Liver (tissue), 9 donors: ENCODE data around the gene DIAPH2. TPM values are rescaled to one million over a fixed set of nuclear protein-coding genes. Genes with fewer than 3 reads are reported as not detected.

Experiments
- DNase-seq: peaks from one replicate; pipeline ENCODE4 v3.0.0-alpha.2; 2017; ENCODE audit warnings: low spot score
- H3K27ac ChIP-seq, 2 donors: one replicate each; pipeline ENCODE4 v1.7.0; 2013; ENCODE audit warnings: inconsistent platforms in 2 of 2, low read length in 2 of 2, control low read depth in 1 of 2, low read depth in 1 of 2, mild to moderate bottlenecking in 1 of 2
- H3K27me3 ChIP-seq, 4 donors: one replicate each; pipeline versions ENCODE4 v1.6.1 to v1.7.0; 2013; ENCODE audit warnings: low read length in 3 of 4, inconsistent platforms in 1 of 4, mild to moderate bottlenecking in 1 of 4, moderate library complexity in 1 of 4; ENCODE audit not compliant: control insufficient read depth in 4 of 4, insufficient read depth in 4 of 4
- H3K36me3 ChIP-seq, 4 donors: one replicate each; pipeline versions ENCODE4 v1.6.1 to v1.7.0; 2013; ENCODE audit warnings: low read length in 3 of 4, mild to moderate bottlenecking in 3 of 4, low read depth in 1 of 4, moderate library complexity in 1 of 4; ENCODE audit not compliant: control insufficient read depth in 4 of 4, insufficient read depth in 3 of 4
- H3K4me1 ChIP-seq, 4 donors: one replicate each; pipeline versions ENCODE4 v1.6.1 to v1.7.0; 2013; ENCODE audit warnings: low read length in 3 of 4, mild to moderate bottlenecking in 3 of 4, moderate library complexity in 1 of 4; ENCODE audit not compliant: control insufficient read depth in 4 of 4, insufficient read depth in 4 of 4
- H3K4me3 ChIP-seq, 3 donors: one replicate each; pipeline versions ENCODE4 v1.6.1 to v1.7.0; 2013; ENCODE audit warnings: low read length in 3 of 3, control low read depth in 1 of 3, low read depth in 1 of 3, mild to moderate bottlenecking in 1 of 3
- H3K9ac ChIP-seq, 2 donors: one replicate each; pipeline ENCODE4 v1.7.0; 2013; ENCODE audit warnings: low read length in 2 of 2, mild to moderate bottlenecking in 2 of 2, moderate library complexity in 2 of 2, control low read depth in 1 of 2, low read depth in 1 of 2
- H3K9me3 ChIP-seq, 4 donors: one replicate each; pipeline versions ENCODE4 v1.6.1 to v1.7.0; 2013; ENCODE audit warnings: low read length in 3 of 4; ENCODE audit not compliant: control insufficient read depth in 4 of 4
- EGR1 ChIP-seq, 2 donors: IDR thresholded peaks; 2 replicates each; pipeline ENCODE4 v1.6.1; 2016 to 2018; ENCODE audit warnings: antibody characterized with exemption in 2 of 2, low read depth in 2 of 2
- FOXA1 ChIP-seq: IDR thresholded peaks from 2 replicates; pipeline ENCODE4 v1.6.1; 2016; ENCODE audit warnings: antibody characterized with exemption
- FOXA2 ChIP-seq: IDR thresholded peaks from 2 replicates; pipeline ENCODE4 v1.6.1; 2016; ENCODE audit warnings: antibody characterized with exemption
- HNF4A ChIP-seq, 2 donors: conservative IDR thresholded peaks; 2 replicates each; pipeline ENCODE4 v1.6.1; 2016; ENCODE audit warnings: antibody characterized with exemption in 2 of 2, mild to moderate bottlenecking in 2 of 2
- JUND ChIP-seq, 2 donors: IDR thresholded peaks; 2 replicates each; pipeline ENCODE4 v1.6.1; 2016; ENCODE audit warnings: antibody characterized with exemption in 2 of 2
- NR2F2 ChIP-seq: IDR thresholded peaks from 2 replicates; pipeline ENCODE4 v1.6.1; 2016; ENCODE audit warnings: antibody characterized with exemption
- RAD21 ChIP-seq, 2 donors: IDR thresholded peaks; 2 replicates each; pipeline ENCODE4 v1.6.1; 2016; ENCODE audit warnings: antibody characterized with exemption in 2 of 2, mild to moderate bottlenecking in 2 of 2
- RXRA ChIP-seq, 2 donors: IDR thresholded peaks; 2 replicates each; pipeline ENCODE4 v1.6.1; 2017 to 2018; ENCODE audit warnings: antibody characterized with exemption in 2 of 2, mild to moderate bottlenecking in 1 of 2
- SP1 ChIP-seq: IDR thresholded peaks from 2 replicates; pipeline ENCODE4 v1.6.1; 2018; ENCODE audit warnings: antibody characterized with exemption, mild to moderate bottlenecking
- YY1 ChIP-seq: IDR thresholded peaks from 2 replicates; pipeline ENCODE4 v1.6.1; 2016; ENCODE audit warnings: antibody characterized with exemption, mild to moderate bottlenecking
- WGBS: extraction: QIAGEN DNeasy Blood & Tissue Kit; methylation state at CpG from one replicate; pipeline ENCODE4 v1.1.7; 2013; 5-methylcytosine and 5-hydroxymethylcytosine counted together
- polyA plus RNA-seq, 2 donors: library from polyadenylated mRNA; stranded (reverse) in 1 of 2; unstranded in 1 of 2; fragments of 200-250 nt in 1 of 2; fragments of >200 nt in 1 of 2; fragmentation: Nextera tagmentation in 1 of 2; extraction: Ambion mirVana in 1 of 2; gene quantifications; one replicate each; pipeline versions ENCODE4 v1.2.1 to v1.2.3, GENCODE V29; 2013 to 2015
- total RNA-seq, 2 donors: library from RNA; depleted of rRNA; stranded (reverse); fragments of >200 nt; gene quantifications; one replicate each; pipeline ENCODE4 v1.2.3, GENCODE V29; 2014
- TF ChIP-seq, protein P1 (sequence below): fragments of 150-350 bp; IDR thresholded peaks from 2 replicates; pipeline ENCODE4 v1.5.1; 2017; ENCODE audit warnings: improper control_type of control experiment, low read depth, low read length; ENCODE audit not compliant: missing input control
- TF ChIP-seq, protein P2 (sequence below): IDR thresholded peaks from 2 replicates; pipeline ENCODE4 v1.6.1; 2016; ENCODE audit warnings: antibody characterized with exemption
- TF ChIP-seq, protein P3 (sequence below): IDR thresholded peaks from 2 replicates; pipeline ENCODE4 v1.6.1; 2016; ENCODE audit warnings: antibody characterized with exemption
- TF ChIP-seq, protein P4 (sequence below): IDR thresholded peaks from 2 replicates; pipeline ENCODE4 v1.6.1; 2016; ENCODE audit warnings: antibody characterized with exemption, mild to moderate bottlenecking
- TF ChIP-seq, protein P5 (sequence below): IDR thresholded peaks from 2 replicates; pipeline ENCODE4 v1.6.1; 2016; ENCODE audit warnings: antibody characterized with exemption
- donor health status: healthy.
- donor health status: healthy.
- donor health status: healthy.
- donor health status: healthy.
- donor health status: healthy.

Gene DIAPH2
- total and polyA plus RNA-seq, 4 donors: 2.7 to 16.6 (median 5.3) TPM

DNA sequence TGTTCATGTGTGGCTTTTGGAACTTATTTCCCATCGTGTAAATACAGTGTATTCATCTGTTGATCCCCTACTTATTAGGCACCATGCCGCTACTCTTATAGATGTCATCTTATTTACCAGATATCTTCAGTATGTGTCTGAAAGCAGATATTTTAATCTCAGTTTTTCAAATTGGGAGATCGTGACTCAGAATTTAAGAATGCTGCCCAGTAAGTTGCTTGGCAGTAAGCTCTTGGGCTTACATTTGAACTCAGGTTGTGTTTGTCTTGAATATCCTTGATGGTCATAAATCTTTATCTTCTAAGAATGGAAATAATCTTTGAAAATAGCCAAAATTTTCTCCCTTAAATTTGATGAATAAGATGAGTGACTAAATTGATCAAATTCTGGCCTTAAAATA lies 153.2 kb downstream of the DIAPH2 start:
- H3K27ac ChIP-seq: no peak overlapping the region
- no peak for DNase-seq
- H3K27me3 ChIP-seq: no peaks in the 10 kb centered on the region
- WGBS: 95% methylated on average over 3 of the region's 3 CpGs
- TF ChIP-seq HNF4A (conservative IDR thresholded peaks at IDR 0.05) (no peak), JUND (IDR thresholded peaks at IDR 0.05) (no peak), RAD21 (IDR thresholded peaks at IDR 0.05) (no peak), NR2F2 (no peak)
- TF ChIP-seq, protein P1, sequence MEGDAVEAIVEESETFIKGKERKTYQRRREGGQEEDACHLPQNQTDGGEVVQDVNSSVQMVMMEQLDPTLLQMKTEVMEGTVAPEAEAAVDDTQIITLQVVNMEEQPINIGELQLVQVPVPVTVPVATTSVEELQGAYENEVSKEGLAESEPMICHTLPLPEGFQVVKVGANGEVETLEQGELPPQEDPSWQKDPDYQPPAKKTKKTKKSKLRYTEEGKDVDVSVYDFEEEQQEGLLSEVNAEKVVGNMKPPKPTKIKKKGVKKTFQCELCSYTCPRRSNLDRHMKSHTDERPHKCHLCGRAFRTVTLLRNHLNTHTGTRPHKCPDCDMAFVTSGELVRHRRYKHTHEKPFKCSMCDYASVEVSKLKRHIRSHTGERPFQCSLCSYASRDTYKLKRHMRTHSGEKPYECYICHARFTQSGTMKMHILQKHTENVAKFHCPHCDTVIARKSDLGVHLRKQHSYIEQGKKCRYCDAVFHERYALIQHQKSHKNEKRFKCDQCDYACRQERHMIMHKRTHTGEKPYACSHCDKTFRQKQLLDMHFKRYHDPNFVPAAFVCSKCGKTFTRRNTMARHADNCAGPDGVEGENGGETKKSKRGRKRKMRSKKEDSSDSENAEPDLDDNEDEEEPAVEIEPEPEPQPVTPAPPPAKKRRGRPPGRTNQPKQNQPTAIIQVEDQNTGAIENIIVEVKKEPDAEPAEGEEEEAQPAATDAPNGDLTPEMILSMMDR: no peak
- TF ChIP-seq, protein P2, sequence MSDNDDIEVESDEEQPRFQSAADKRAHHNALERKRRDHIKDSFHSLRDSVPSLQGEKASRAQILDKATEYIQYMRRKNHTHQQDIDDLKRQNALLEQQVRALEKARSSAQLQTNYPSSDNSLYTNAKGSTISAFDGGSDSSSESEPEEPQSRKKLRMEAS: no peak
- H3K36me3 ChIP-seq: no peaks in the 10 kb centered on the region
- H3K4me3 ChIP-seq: no peak overlapping the region
- H3K9ac ChIP-seq: no peak overlapping the region
- no peaks in the 10 kb centered on the region for H3K9me3 ChIP-seq
- no peaks in the 10 kb centered on the region for H3K4me1 ChIP-seq

DNA sequence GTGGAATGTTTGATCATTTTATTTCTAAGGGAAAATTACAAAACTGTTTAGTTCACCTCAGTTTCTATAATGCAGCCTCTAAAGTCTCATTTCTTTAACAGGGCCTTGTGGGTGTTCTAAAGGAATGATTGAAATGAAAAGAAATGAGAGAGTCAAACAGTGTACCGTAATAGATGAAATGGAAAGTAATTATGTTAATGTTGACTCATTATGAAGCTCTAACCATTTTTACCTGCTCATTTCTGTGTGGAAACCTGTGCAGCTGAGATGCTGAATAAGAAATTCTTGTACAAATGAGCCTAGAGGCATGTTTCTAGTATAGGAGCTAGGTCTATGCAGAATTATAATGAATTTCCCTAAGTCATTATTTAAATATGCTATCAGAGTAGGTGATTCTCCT lies 153.9 kb downstream of the DIAPH2 start:
- Histone ChIP-seq H3K9me3 (no peaks in the 10 kb centered on the region), H3K27me3 (no peaks in the 10 kb centered on the region), H3K4me3 (no peak overlapping the region), H3K9ac (no peak overlapping the region), H3K27ac (no peak overlapping the region), H3K4me1 (no peaks in the 10 kb centered on the region), H3K36me3 (no peaks in the 10 kb centered on the region)
- 94% methylated on average over 1 of the region's 1 CpG for WGBS
- TF ChIP-seq FOXA1 (no peak), FOXA2 (no peak), YY1 (no peak), EGR1 (IDR thresholded peaks at IDR 0.05; ENCODE audit: low read depth in 2 of 2) (no peak), SP1 (no peak)
- TF ChIP-seq, protein P3, sequence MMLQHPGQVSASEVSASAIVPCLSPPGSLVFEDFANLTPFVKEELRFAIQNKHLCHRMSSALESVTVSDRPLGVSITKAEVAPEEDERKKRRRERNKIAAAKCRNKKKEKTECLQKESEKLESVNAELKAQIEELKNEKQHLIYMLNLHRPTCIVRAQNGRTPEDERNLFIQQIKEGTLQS: no peak
- TF ChIP-seq, protein P4, sequence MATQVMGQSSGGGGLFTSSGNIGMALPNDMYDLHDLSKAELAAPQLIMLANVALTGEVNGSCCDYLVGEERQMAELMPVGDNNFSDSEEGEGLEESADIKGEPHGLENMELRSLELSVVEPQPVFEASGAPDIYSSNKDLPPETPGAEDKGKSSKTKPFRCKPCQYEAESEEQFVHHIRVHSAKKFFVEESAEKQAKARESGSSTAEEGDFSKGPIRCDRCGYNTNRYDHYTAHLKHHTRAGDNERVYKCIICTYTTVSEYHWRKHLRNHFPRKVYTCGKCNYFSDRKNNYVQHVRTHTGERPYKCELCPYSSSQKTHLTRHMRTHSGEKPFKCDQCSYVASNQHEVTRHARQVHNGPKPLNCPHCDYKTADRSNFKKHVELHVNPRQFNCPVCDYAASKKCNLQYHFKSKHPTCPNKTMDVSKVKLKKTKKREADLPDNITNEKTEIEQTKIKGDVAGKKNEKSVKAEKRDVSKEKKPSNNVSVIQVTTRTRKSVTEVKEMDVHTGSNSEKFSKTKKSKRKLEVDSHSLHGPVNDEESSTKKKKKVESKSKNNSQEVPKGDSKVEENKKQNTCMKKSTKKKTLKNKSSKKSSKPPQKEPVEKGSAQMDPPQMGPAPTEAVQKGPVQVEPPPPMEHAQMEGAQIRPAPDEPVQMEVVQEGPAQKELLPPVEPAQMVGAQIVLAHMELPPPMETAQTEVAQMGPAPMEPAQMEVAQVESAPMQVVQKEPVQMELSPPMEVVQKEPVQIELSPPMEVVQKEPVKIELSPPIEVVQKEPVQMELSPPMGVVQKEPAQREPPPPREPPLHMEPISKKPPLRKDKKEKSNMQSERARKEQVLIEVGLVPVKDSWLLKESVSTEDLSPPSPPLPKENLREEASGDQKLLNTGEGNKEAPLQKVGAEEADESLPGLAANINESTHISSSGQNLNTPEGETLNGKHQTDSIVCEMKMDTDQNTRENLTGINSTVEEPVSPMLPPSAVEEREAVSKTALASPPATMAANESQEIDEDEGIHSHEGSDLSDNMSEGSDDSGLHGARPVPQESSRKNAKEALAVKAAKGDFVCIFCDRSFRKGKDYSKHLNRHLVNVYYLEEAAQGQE: no peak
- DNase-seq: no peak

DNA sequence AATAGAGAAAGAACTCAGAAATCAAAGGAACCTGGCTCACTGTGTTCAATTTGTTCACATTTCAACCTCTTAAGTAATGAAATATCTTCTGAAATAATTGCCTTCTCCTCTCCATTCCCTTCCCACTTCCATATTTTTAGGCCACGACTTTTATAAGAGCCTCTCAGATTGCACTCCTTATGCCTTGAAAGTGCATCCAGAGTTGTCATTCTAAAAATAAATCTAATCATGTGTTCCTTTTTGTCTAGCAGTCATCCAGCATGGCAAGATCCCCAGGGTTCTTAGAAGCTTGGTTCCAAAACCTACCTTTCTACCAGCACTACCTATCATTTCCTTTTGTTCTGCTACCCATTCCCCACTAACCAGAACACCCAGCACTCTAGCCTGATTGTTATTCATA lies 156.7 kb downstream of the DIAPH2 start:
- Histone ChIP-seq H3K9me3 (no peaks in the 10 kb centered on the region), H3K4me3 (no peak overlapping the region), H3K4me1 (no peaks in the 10 kb centered on the region), H3K9ac (no peak overlapping the region), H3K36me3 (no peaks in the 10 kb centered on the region), H3K27me3 (no peaks in the 10 kb centered on the region), H3K27ac (no peak overlapping the region)
- WGBS: 88% methylated on average over 1 of the region's 1 CpG
- no peak for DNase-seq
- TF ChIP-seq, protein P4: no peak
- TF ChIP-seq RAD21 (IDR thresholded peaks at IDR 0.05) (no peak), RXRA (IDR thresholded peaks at IDR 0.05) (no peak), EGR1 (IDR thresholded peaks at IDR 0.05; ENCODE audit: low read depth in 2 of 2) (no peak), FOXA1 (no peak)
- TF ChIP-seq, protein P3: no peak
- TF ChIP-seq, protein P5, sequence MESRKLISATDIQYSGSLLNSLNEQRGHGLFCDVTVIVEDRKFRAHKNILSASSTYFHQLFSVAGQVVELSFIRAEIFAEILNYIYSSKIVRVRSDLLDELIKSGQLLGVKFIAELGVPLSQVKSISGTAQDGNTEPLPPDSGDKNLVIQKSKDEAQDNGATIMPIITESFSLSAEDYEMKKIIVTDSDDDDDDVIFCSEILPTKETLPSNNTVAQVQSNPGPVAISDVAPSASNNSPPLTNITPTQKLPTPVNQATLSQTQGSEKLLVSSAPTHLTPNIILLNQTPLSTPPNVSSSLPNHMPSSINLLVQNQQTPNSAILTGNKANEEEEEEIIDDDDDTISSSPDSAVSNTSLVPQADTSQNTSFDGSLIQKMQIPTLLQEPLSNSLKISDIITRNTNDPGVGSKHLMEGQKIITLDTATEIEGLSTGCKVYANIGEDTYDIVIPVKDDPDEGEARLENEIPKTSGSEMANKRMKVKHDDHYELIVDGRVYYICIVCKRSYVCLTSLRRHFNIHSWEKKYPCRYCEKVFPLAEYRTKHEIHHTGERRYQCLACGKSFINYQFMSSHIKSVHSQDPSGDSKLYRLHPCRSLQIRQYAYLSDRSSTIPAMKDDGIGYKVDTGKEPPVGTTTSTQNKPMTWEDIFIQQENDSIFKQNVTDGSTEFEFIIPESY: no peak
